Pulmonary artery endothelial cell (primary cell): Measurements from ENCODE around the gene CTSD. TPM values are rescaled to one million over a fixed set of nuclear protein-coding genes. Genes with fewer than 3 reads are reported as not detected.
"Not testable (repeated sequence)": the region's sequence is repeated elsewhere in the genome, so short reads cannot be mapped to it uniquely, and the experiment has no call there.

ENCODE experiments used
- DNase-seq: peaks from one replicate; pipeline ENCODE4 v3.0.0-alpha.2; 2011; ENCODE audit warnings: low read depth, low spot score
- total RNA-seq: library from RNA; depleted of rRNA; stranded (reverse); fragments of >200 nt; gene quantifications from 2 replicates; pipeline ENCODE4 v1.2.3, GENCODE V29; 2014

Gene CTSD
- 73.0 and 80.3 TPM in 2 replicates for total RNA-seq

DNA sequence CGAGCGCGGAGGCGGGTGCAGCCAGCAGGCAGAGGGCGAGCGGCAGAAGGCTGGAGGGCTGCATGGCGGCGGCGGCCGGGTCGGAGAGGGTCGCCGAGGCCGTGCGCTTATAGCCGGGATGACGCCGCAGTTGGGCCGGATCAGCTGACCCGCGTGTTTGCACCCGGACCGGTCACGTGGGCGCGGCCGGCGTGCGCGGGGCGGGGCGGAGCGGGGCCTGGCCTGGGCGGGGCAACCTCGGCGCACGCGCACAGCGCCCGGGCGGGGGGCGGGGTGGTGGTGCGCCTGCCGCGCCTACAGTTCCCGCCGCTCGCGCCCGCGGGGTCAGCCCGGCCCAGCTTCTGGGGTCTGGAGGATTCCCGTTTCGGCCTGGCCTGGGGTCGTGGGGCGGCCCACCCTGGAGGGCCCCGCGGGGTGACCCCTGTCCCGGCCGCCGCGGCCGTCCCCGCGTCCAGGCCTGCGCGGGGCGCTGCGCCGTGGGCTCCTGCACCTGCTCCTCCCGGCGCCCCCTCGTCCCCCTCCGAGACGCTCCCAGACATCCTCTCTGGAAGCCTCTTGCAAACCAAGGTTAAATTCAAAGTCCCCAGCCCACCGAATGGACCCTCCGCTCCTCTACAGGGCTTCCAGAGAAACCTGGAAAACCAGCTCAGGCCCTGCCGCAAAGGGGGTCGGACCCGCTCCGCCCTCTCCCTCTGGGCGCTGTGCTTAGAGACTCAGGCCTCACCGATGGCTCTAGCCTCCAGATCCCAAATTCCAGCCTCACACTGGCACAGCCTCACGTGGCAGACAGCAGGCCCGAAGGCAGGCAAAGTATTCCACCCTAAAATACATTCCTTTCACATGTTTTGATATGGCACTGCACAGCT is at the start of gene CTSD:
CTSD (minus strand) TSS at position 132 of the 866 bp plus-strand sequence; CDS start at position 64, 68 bp downstream.
- peak; percentile 35 for DNase-seq

DNA sequence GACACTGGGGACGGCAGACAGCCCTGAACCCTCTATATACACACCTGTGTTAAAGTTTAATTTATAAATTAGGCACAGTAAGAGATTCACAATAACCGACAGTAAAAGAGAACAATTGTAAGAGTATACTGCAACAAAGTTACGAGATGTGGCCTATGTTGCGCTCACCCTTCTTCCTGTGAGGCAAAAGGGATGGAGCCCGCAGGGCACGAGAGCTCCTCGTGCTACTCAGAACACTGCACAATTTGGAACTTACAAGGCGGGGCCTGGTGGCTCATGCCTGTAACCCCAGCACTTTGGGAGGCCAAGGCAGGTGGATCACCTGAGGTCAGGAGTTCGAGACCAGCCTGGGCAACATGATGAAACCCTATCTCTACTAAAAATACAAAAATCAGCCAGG is 49.6 kb upstream of the CTSD start:
- DNase-seq: not testable (repeated sequence)

DNA sequence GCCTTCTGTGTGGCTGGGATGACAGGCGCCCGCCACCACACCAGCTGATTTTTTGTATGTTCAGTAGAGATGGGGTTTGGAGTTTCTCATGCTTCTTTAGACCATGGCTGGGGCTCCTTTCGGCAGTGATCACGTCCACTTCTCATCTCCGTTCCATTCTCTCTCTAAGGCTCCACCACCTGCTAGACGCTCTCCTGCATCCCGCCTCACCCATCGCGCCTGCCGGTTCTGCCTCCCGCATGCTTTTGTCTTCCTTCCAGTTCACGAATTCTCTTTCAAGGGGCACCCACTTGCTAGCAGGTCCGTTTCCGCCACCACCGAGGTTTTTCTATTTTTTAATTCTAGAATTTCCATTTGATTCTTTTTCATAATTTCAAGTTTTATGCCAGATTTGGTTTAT is 49.1 kb upstream of the CTSD start:
- DNase-seq: no peak

DNA sequence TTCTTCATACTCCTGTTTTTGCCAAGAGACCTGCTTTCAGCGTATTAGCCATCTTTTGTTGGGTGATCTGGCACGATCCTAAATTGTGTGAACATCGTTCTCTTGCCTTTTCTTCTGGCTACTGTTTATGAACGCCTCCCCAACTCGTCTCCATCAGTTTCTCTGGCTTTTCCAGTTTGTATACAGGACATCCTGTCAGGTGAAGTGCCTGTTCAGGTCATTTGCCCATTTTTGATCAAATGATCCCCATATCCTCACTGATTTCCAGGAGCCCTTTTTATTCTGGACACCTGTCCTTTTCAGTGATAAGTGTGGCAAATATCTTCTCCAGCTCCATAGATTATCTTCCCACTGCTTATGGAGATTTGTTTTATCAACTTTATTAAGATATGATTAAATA is 48.5 kb upstream of the CTSD start:
- no peak for DNase-seq

DNA sequence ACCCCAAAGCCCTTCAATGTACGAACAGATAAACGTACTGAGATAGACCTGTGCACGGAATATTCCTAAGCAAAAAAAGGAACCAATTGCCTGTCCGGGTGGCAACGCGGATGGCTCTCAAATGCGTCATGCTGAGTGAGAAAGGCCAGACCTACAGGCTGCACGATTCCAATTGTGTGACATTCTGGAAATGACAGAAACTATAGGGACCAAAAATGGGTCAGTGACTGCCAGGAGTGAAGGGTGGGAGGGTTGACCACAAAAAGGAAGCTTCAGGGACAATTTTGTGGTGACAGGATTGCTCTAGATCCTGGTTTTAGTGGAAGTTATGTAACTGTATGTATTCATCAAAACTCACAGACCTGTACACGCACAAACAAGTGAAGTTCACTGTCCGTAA is 47.0 kb upstream of the CTSD start:
- DNase-seq: no peak

DNA sequence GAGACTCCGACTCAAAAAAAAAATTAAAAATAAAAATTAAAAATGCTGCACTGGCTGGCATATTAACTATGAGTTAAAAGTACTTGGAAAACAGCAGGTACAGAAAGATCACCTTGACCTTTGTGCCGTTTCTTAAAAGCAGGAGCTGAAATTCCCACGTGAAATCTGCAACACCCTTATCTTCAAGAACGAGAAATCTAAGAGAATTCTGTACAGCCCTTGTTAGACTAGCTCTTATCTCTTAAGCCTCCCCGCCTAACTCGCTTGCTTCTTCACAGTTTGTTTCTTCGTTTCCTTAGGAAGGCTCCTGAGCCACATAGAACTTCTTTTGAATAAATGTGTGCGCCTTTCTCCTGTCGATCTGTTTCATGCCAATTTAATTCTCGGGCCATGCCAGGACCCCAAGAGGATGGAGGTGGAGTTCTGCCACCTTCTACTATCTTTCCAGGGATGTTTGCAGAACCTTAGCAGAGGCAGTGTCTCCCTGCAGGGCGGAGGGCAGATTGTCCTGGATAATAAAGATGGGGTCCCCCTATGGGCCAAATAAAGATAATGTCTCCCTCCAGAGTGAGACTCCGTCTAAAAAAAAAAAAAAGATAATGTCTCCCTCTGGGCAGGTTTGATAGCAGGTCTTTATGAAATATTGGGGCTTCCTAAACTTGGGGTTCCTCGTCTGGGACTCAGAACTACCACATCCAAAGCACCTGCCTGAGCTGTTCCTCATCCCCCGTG is 43.7 kb upstream of the CTSD start:
- no peak for DNase-seq

DNA sequence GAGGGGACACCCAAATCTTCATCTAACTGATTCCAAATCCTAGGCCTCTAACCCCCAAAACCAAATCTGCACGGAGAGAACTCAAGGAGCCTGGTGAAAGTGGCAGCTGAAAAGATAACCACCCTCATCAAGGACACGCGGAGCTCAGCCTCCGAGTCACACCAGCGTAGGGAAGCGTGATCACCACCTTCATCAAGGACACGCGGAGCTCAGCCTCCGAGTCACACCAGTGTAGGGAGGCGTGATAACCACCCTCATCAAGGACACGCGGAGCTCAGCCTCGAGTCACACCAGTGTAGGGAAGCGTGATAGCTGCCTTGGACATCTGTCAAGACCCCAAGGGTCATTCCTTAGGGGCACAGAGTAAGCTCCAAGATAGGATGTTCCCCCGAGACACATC is 41.8 kb upstream of the CTSD start:
- DNase-seq: no peak

DNA sequence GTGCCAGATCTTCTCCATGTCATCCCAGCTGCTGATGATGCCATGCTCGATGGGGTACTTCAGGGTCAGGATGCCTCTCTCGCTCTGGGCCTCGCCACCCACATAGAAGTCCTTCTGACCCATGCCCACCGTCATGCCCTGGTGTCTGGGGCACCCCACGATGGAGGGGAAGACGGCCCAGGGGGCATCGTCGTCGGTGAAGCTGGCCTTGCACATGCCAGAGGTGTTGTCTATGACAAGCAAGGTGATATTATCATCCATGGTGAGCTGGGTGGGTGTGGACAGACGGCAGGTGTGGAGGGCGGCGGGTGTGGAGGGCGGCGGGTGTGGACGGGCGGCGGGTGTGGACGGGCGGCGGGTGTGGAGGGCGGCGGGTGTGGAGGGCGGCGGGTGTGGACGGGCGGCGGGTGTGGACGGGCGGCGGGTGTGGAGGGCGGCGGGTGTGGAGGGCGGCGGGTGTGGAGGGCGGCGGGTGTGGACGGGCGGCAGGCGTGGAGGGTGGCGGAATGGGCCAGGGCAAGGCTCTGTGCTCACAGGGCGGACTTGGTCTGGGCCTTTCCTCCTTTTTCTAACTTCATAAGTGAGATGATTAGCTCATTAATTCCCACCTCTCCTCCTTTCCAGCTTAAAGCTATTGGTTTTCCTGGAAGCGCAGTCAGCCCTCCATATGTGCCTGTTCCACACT is 40.2 kb upstream of the CTSD start:
- not testable (repeated sequence) for DNase-seq

DNA sequence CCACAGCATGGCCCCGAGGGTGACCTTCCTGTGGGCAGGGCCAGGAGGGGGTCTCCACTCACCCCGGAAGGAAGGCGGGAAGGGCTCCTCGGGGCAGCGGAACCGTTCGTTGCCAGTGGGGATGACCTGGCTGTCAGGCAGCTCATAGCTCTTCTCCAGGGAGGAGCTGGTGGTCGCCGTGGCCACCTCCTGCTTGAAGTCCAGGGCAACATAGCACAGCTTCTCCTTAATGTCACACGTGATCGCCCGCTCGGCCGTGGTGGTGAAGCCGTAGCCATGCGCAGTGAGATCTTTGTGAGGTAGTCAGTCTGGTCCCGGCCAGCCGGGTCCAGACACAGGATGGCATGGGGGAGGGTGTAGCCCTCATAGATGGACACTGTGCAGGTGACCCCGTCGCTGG is 39.5 kb upstream of the CTSD start:
- DNase-seq: no peak

DNA sequence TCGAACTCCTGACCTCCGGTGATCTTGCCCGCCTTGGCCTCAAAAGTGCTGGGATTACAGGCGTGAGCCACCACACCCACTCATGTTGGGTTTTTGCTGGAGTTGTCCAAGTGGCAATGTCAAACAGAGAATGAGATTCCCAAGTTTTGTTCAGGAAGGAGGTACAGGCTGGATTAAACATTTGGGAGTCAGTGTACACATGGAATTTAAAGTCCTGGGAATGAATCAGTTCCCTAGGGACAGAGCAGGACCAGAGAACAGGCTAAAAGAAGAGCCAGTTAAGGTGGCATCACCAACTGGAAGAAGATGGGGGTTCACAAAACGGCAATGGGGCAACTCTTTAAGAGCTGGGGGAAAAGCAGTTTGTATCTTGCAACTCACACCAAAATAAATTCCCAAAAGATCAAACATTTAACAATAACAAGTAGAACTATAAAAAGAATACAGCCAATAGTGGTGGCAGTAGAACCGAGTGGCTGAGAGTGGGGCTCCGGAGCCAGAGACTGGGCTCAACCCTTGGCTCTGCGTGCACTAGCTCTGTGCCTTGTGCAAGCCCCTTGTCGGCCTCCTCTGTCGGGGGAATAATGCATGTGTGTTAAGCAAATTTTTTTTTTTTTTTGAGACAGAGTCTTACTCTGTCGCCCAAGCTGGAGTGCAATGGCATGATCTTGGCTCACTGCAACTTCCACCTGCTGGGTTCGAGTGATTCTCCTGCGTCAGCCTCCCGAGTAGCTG is 33.8 kb upstream of the CTSD start:
- no peak for DNase-seq

DNA sequence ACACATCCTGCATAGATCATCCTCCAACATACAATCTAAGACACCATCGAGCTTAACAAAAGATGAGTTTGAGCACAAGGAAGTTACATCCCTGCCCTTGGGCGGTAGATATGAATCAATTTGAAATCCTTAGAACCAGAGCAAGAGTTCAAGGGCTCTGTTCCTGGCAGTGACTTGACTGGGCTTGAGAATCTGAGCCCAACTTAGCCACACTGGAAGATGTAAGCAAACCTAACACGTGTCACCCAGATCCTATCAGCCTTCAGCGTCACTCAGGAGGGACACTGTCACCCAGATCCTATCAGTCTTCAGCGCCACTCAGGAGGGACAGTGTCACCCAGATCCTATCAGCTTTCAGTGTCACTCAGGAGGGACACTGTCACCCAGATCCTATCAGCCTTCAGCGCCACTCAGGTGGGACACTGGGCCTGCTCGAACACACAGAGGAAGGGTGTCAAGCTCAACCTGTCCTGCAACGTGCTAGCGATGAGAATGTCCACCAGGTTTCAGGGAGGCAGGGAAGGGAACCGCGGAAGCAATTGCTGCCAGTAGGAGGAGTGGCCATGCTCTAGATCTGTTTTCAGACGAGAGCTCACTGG is 32.8 kb upstream of the CTSD start:
- no peak for DNase-seq

DNA sequence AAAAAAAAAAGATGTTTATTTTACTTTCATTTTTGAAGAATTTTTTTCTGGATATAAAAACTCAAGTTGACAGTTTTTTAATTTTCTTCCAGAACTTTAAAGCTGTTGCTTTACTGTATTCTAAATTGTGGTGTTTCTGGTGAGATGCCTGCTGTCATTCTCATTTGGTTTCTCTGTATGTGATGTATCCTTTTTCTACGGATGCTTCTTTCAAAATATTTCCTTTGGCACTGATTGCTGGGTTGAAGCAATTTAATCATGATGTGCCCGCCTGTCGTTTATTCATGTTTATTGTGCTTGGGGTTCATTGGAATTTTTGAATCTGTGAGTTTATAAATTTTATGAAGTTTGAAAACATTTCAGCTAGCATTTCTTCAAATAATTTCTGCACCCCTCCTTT is 29.4 kb upstream of the CTSD start:
- no peak for DNase-seq

DNA sequence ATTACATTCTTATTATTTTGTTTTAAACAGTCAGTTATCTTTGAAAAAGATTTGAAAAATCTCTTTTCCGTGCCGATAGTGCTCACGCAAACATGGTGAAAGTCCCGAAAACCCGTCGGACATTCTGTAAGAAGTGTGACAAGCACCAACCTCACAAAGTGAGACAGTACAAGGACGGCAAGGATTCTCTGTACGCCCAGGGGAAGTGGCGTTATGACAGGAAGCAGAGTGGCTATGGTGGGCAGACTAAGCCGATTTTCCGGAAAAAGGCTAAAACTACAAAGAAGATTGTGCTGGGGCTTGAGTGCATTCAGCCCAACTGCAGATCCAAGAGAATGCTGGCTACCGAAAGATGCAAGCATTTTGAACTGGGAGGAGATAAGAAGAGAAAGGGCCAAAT is 28.7 kb upstream of the CTSD start:
- DNase-seq: no peak

DNA sequence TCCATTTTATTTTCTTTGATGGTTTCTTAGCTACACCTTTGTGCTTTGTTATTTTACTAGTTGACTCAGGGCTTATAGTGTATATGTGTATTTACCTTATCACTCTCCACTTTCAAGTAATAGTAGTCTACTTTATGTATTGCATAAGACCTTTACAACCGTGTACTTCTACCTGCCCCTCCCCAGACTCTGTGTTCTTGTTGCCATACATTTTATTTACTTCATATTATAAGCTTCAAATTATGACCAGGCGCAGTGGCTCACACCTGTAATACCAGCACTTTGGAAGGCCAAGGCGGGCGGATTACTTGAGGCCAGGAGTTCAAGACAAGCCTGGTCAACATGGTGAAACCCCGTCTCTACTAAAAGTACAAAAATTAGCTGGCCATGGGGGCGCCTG is 28.2 kb upstream of the CTSD start:
- no peak for DNase-seq

DNA sequence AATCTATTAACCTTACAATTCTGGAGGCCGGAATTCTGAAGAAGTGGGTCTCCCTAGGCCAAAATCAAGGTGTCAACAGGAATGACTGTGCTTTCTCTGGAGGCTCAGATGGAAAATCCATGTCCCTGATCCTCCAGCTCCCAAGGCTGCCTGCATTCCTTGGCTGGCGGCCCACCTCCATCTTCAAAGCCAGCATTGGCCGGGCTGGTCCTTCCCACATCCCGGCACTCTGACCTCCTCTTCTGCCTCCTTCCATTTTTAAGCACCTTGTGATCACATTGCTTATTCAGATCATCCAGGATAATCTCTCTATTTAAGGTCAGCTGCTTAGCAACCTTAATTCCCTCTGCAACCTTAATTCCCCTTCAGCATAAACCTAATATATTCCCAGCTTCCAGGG is 22.7 kb upstream of the CTSD start:
- no peak for DNase-seq

DNA sequence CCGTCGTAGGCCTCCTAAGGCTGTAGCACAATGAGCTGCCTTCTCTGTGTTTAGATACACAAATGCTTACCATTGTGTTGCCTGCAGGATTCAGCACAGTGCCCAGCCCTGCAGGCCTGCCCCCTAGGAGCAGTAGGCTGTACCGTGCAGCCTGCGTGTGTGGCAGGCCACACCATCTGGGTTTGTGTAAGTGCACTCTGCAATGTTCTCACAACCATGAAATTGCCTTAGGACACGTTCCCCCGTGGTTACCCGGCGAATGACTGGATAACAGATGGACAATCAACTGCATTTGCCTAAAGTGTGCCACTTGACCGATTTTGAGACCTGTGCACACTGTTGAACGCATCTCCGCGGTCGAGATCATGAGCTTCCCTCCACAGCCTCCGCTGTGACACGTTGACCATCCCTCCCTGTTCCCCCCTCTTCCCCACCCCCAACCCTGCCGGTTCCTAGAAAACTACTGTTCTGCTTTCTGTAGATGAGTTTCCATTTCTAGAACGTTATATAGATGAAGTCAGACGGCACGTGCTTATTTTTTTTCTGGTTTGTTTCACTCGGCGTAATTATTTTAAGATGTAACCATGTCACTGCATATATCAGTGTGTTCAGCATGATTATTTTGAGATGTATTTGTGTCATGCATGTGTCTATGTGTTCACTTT is 22.2 kb upstream of the CTSD start:
- DNase-seq: no peak

DNA sequence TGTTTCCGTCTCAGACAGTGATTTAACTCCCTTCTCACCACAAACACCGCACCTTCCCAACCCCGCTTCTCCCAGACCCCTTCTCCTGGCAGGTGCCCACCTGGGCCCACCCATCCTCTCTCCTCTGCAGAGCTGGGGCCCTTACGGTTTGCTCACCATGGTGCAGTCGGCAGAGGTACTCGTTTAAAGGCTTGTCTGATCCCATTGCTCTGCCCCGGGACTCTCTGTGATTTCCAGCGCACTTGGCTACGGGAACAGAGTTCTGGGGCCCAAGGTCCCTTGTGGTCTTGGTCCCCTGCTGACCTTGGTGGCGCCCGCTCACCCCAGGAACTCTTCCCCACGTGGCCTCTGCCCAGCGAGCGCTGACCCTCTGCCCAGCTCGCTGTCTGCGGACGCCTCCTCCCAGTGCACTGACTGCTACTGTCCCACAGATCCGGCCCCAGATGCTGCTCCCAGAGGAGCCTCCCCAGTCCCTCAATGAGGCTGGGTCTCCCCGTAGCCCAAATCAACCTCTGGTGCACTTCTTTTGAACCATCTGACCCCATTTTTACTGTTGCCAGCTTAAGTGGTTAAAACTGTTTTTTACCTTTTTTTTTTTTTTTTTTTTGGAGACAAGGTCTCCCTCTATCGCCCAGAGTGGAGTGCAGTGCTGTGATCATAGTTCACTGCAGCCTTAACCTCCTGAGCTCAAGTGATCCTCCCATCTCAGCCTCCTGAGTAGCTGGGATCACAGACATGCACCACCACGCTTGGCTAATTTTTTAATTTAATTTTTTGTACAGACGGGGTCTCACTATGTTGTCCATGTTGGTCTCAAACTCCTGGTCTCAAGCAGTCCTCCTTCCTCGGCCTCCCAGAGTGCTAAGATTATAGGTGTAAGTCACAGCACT is 21.3 kb upstream of the CTSD start:
- no peak for DNase-seq

DNA sequence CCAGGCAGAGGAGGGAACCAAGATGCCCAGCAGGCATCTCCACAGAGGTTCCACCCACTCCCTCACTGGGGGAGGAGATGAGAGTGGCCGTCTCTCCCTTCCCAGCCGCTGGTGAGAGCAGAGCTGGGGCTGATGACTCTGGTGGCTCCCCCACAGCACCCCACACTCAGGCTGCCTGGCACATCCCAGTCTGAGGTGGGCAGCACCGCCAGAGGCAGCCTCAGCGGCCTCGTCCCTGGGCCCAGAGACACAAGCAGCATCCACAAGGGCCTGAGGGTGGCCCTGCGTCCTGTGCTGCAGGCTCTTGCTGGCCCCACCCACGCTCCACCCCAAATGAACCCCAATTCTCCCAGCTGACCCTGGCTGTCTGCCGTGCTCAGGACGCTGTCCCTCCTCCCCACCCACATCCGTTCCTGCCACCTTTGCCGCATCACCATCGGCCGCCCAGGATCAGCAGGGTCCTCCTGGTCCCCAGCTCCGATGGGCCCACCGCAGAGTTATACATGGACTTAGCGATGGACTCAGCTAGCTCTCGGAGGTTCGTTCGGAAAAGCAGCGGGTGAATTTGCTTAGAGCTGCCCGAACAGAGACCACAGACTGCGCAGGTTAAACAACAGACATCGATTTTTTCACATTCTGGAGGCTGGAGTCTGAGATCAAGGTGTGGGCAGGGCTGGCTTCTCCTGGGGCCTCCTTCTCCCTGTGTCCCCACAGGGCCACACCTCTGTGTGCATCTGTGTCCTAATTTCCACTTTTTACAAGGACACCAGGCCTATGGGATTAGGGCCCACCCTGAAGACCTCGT is 20.2 kb upstream of the CTSD start:
- DNase-seq: no peak
